GM12878 (cell line): Measurements from ENCODE around the gene SLC36A4. TPM values are rescaled to one million over a fixed set of nuclear protein-coding genes. Genes with fewer than 3 reads are reported as not detected.

Source experiments
- ATAC-seq: fragments of 200-7000 bp; cut with Tn5 transposase; 3 replicates; pipeline ENCODE4 v1.9.1; 2020; ENCODE audit warnings: mild to moderate bottlenecking, moderate library complexity
- BruUV-seq: library from RNA; stranded (reverse); fragments of 400-500 nt; replicated peaks from 2 replicates; lab custom pipeline; 2021; lab: Mats Ljungman, UMichigan
- CTCF ChIA-PET: fragments of 300-600 bp; sonication (Branson Sonifier 250); formaldehyde crosslinking; extraction: SDS; loops from one replicate; lab custom pipeline; 2021; ENCODE audit warnings: inconsistent platforms; lab: Yijun Ruan, JAX
- POLR2A ChIA-PET: fragments of 350-600 bp; formaldehyde crosslinking; extraction: SDS; loops from one replicate; lab custom pipeline; 2021; ENCODE audit warnings: inconsistent platforms; lab: Charles Lee
- RAD21 ChIA-PET: fragments of 300-600 bp; sonication (Branson Sonifier 250); formaldehyde crosslinking; loops from one replicate; lab custom pipeline; 2023; ENCODE audit warnings: antibody characterized with exemption; ENCODE audit not compliant: unreplicated experiment; lab: Charles Lee
- SMC1A ChIA-PET: fragments of 300-600 bp; sonication (Branson Sonifier 250); formaldehyde crosslinking; loops from one replicate; lab custom pipeline; 2023; ENCODE audit not compliant: unreplicated experiment, uncharacterized antibody; lab: Charles Lee
- DNase-seq: peaks from one replicate; pipeline ENCODE4 v3.0.0-alpha.2; 2011; ENCODE audit warnings: low read depth, low spot score
- FAIRE-seq: peaks from 3 replicates; lab custom pipeline; 2011; peaks lifted over from hg19 to GRCh38; lab: Jason Lieb, UNC
- H2AFZ ChIP-seq: 2 replicates; pipeline ENCODE4 v1.6.0; 2011; ENCODE audit warnings: low read depth, low read length, control low read depth; ENCODE audit not compliant: control insufficient read depth
- H3K27ac ChIP-seq: 2 replicates; pipeline ENCODE4 v1.5.1; 2011; ENCODE audit warnings: control low read depth; ENCODE audit not compliant: control insufficient read depth, insufficient read depth
- H3K27me3 ChIP-seq, 2 experiments: replicated peaks in 1 of 2; 2 replicates each; pipeline versions ENCODE4 v1.6.0 to v1.6.1; 2011; ENCODE audit warnings: low read length in 1 of 2; ENCODE audit not compliant: control insufficient read depth in 2 of 2, insufficient read depth in 2 of 2
- H3K36me3 ChIP-seq, 2 experiments: 2 replicates each; pipeline ENCODE4 v1.5.1; 2011; ENCODE audit warnings: low read length in 1 of 2; ENCODE audit not compliant: control insufficient read depth in 2 of 2, insufficient read depth in 2 of 2
- H3K4me1 ChIP-seq: 2 replicates; pipeline ENCODE4 v1.6.1; 2011; ENCODE audit warnings: mild to moderate bottlenecking, low read length, moderate library complexity, mixed read lengths; ENCODE audit not compliant: control insufficient read depth, insufficient read depth
- H3K4me2 ChIP-seq: 2 replicates; pipeline ENCODE4 v1.6.0; 2011; ENCODE audit warnings: control low read depth; ENCODE audit not compliant: control insufficient read depth, insufficient read depth
- H3K4me3 ChIP-seq: fragments of 200-600 bp; sonication (generic); 2 replicates; pipeline ENCODE4 v1.5.1; 2016
- H3K79me2 ChIP-seq: 2 replicates; pipeline ENCODE4 v1.6.0; 2011; ENCODE audit warnings: low read length; ENCODE audit not compliant: control insufficient read depth, insufficient read depth
- H3K9ac ChIP-seq: 2 replicates; pipeline ENCODE4 v1.8.0; 2011; ENCODE audit warnings: low read length, control low read depth, mixed read lengths; ENCODE audit not compliant: control insufficient read depth, insufficient read depth
- H3K9me3 ChIP-seq: replicated peaks from 3 replicates; pipeline ENCODE4 v1.5.1; 2011; ENCODE audit warnings: mild to moderate bottlenecking, low read length; ENCODE audit not compliant: control insufficient read depth, insufficient read depth
- H4K20me1 ChIP-seq: 2 replicates; pipeline ENCODE4 v1.6.0; 2011; ENCODE audit not compliant: control insufficient read depth, insufficient read depth
- CREB1 ChIP-seq: IDR thresholded peaks from 2 replicates; pipeline ENCODE4 v1.6.1; 2012; ENCODE audit warnings: low read depth, mild to moderate bottlenecking, inconsistent platforms
- FOXM1 ChIP-seq: IDR thresholded peaks from 2 replicates; pipeline ENCODE4 v1.6.1; 2012; ENCODE audit warnings: low read depth, mild to moderate bottlenecking, inconsistent platforms, low read length, moderate library complexity
- GABPA ChIP-seq: IDR thresholded peaks from 2 replicates; pipeline ENCODE4 v1.6.1; 2014; ENCODE audit warnings: antibody characterized with exemption, low read depth, mild to moderate bottlenecking, inconsistent platforms
- LARP7 ChIP-seq: fragments of 450-650 bp; IDR thresholded peaks from 2 replicates; pipeline ENCODE4 v1.6.1; 2017; ENCODE audit warnings: mild to moderate bottlenecking
- NFYA ChIP-seq: IDR thresholded peaks from 2 replicates; pipeline ENCODE4 v1.6.1; 2011; ENCODE audit warnings: low read depth, mild to moderate bottlenecking, low read length, improper control_type of control experiment, borderline replicate concordance
- POLR2A ChIP-seq: IDR thresholded peaks from 2 replicates; pipeline ENCODE4 v1.6.1; 2011; ENCODE audit warnings: low read depth, mild to moderate bottlenecking, low read length
- RBBP5 ChIP-seq: fragments of 200-600 bp; sonication (generic); conservative IDR thresholded peaks from 2 replicates; pipeline ENCODE4 v1.6.1; 2016
- RFX5 ChIP-seq: IDR thresholded peaks from 2 replicates; pipeline ENCODE4 v1.6.1; 2011; ENCODE audit warnings: low read depth, low read length, improper control_type of control experiment
- RUNX3 ChIP-seq: IDR thresholded peaks from 2 replicates; pipeline ENCODE4 v1.6.1; 2012; ENCODE audit warnings: low read length, inconsistent platforms
- TAF1 ChIP-seq: IDR thresholded peaks from 2 replicates; pipeline ENCODE4 v1.6.1; 2011; ENCODE audit warnings: mild to moderate bottlenecking, low read depth, low read length, borderline replicate concordance
- TCF12 ChIP-seq: IDR thresholded peaks from 2 replicates; pipeline ENCODE4 v1.6.1; 2011; ENCODE audit warnings: low read depth, mild to moderate bottlenecking, low read length
- TCF3 ChIP-seq: IDR thresholded peaks from 2 replicates; pipeline ENCODE4 v1.6.1; 2012; ENCODE audit warnings: low read depth, mild to moderate bottlenecking, low read length, borderline replicate concordance; ENCODE audit not compliant: insufficient read depth
- ZNF207 ChIP-seq: fragments of 450-650 bp; IDR thresholded peaks from 2 replicates; pipeline ENCODE4 v1.6.1; 2014; ENCODE audit warnings: antibody characterized with exemption, mild to moderate bottlenecking, borderline replicate concordance
- WGBS: methylation state at CpG from one replicate; pipeline ENCODE4 v1.1.6; 2016; ENCODE audit warnings: low lambda C conversion rate; ENCODE audit not compliant: insufficient replicate concordance, insufficient coverage; ENCODE audit errors: missing lambda C conversion rate; 5-methylcytosine and 5-hydroxymethylcytosine counted together
- in situ Hi-C: fragments of 300-500 bp; cut with MboI; formaldehyde crosslinking; loops from 9 replicates; pipeline ENCODE4 v1.14.3; 2018; ENCODE audit warnings: mixed read lengths
- intact Hi-C: fragments of 100-400 bp; cut with micrococcal nuclease; formaldehyde crosslinking; loops from one replicate; pipeline ENCODE4 v1.14.2; 2022; ENCODE audit not compliant: unreplicated experiment
- polyA plus RNA-seq, 11 experiments: library from polyadenylated mRNA; depleted of rRNA in 4 of 11; unstranded in 6 of 11; stranded (reverse) in 5 of 11; fragments of >200 nt; fragmentation: Nextera tagmentation in 4 of 11; fragmentation: Illumina TruSeq in 1 of 11; extraction: Ambion mirVana in 4 of 11; extraction: Trizol in 1 of 11; gene quantifications; 1 replicate in 1 of 11; 2 replicates in 10 of 11; pipeline versions ENCODE4 v1.2.1 to v1.2.3, GENCODE V29; 2011 to 2016; ENCODE audit warnings: inconsistent platforms in 2 of 11, missing spikeins in 2 of 11, low read depth in 1 of 11
- total RNA-seq, 4 experiments: library from RNA; depleted of rRNA in 3 of 4; stranded (reverse); fragments of >200 nt in 3 of 4; fragmentation: Illumina TruSeq in 1 of 4; extraction: Trizol in 1 of 4; gene quantifications; 2 replicates each; pipeline versions ENCODE4 v1.2.1 to v1.2.3, GENCODE V29; 2013 to 2021
- TF ChIP-seq, protein P1 (sequence below): fragments of 450-650 bp; IDR thresholded peaks from 2 replicates; pipeline ENCODE4 v1.6.1; 2017; ENCODE audit warnings: mild to moderate bottlenecking, moderate library complexity

The SLC36A4 gene
- total and polyA plus RNA-seq, 10 of the 15 experiments (the other 5 are each of a cell fraction or from before 2014, with no cell fraction given): 1.4 to 12.5 (median 5.2) TPM

DNA sequence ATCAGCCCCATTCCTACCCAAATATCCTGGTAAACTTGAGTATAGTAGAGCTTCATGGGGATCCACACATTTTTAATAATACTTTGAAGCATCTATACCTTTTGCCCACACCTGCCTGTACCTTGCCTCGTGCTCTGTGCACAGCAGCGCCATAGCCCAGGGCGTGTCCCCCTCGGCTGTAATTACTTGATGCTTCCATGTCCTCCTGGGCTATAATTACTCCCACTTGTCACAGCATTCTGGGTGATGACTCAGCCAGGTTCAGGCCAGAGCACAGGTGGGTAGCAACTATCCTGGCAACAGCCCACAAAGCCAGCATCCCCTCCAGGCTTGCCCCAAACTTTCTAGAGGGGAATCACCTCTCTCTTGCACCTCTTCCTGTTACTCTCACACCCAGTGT is 23.7 kb upstream of the SLC36A4 start:
- Histone ChIP-seq H4K20me1 (no peaks in the 10 kb centered on the region), H3K27me3 (no peaks in the 10 kb centered on the region), H3K9me3 (no peaks in the 10 kb centered on the region), H3K79me2 (no peaks in the 10 kb centered on the region), H3K4me2 (no peak overlapping the region), H3K4me3 (no peak overlapping the region), H2AFZ (no peak overlapping the region), H3K4me1 (0 out of 2 replicates have a peak, but pooled peaks cover 3% of the 10 kb centered on the region), H3K27ac (no peak overlapping the region), H3K36me3 (no peaks in the 10 kb centered on the region), H3K9ac (no peak overlapping the region)
- no peak for TF ChIP-seq POLR2A
- no peak for TF ChIP-seq RBBP5
- TF ChIP-seq TCF12: no peak
- TF ChIP-seq GABPA: no peak
- TF ChIP-seq RUNX3: no peak
- TF ChIP-seq CREB1: no peak
- TF ChIP-seq NFYA: no peak
- TF ChIP-seq TAF1: no peak
- TF ChIP-seq RFX5: no peak
- TF ChIP-seq, protein P1, sequence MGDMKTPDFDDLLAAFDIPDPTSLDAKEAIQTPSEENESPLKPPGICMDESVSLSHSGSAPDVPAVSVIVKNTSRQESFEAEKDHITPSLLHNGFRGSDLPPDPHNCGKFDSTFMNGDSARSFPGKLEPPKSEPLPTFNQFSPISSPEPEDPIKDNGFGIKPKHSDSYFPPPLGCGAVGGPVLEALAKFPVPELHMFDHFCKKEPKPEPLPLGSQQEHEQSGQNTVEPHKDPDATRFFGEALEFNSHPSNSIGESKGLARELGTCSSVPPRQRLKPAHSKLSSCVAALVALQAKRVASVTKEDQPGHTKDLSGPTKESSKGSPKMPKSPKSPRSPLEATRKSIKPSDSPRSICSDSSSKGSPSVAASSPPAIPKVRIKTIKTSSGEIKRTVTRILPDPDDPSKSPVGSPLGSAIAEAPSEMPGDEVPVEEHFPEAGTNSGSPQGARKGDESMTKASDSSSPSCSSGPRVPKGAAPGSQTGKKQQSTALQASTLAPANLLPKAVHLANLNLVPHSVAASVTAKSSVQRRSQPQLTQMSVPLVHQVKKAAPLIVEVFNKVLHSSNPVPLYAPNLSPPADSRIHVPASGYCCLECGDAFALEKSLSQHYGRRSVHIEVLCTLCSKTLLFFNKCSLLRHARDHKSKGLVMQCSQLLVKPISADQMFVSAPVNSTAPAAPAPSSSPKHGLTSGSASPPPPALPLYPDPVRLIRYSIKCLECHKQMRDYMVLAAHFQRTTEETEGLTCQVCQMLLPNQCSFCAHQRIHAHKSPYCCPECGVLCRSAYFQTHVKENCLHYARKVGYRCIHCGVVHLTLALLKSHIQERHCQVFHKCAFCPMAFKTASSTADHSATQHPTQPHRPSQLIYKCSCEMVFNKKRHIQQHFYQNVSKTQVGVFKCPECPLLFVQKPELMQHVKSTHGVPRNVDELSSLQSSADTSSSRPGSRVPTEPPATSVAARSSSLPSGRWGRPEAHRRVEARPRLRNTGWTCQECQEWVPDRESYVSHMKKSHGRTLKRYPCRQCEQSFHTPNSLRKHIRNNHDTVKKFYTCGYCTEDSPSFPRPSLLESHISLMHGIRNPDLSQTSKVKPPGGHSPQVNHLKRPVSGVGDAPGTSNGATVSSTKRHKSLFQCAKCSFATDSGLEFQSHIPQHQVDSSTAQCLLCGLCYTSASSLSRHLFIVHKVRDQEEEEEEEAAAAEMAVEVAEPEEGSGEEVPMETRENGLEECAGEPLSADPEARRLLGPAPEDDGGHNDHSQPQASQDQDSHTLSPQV: no peak
- no peak for TF ChIP-seq FOXM1
- TF ChIP-seq ZNF207: no peak
- TF ChIP-seq LARP7: no peak
- TF ChIP-seq TCF3: no peak
- ATAC-seq (no peak), FAIRE-seq (no peak), DNase-seq (no peak)
- BruUV-seq: no TSS peak
- 38% methylated on average over 4 of the region's 4 CpGs for WGBS
- intact Hi-C loops (no loop called here), in situ Hi-C loops (no loop called here)
- CTCF ChIA-PET: no interaction called here
- SMC1A ChIA-PET: interaction anchor here (1.3 kb wide), 1 partner anchor 279 kb away, joined by 5 read pairs; no protein-coding TSS in a partner anchor
- POLR2A ChIA-PET: interaction anchor here (0.6 kb wide), 1 partner anchor 324 kb away, joined by 7 read pairs; no protein-coding TSS in a partner anchor
- RAD21 ChIA-PET: no interaction called here
